Epithelial cell of esophagus (primary cell): ENCODE results near the gene EVA1A.

ENCODE experiments used
- DNase-seq: peaks from one replicate; pipeline ENCODE4 v3.0.0; 2010; ENCODE audit warnings: low read depth
- H3K4me3 ChIP-seq: 2 replicates; pipeline ENCODE4 v1.5.1; 2011; ENCODE audit warnings: mild to moderate bottlenecking, low read length, control low read depth
- TF ChIP-seq, protein P1 (sequence below): IDR thresholded peaks from 2 replicates; pipeline ENCODE4 v1.5.1; 2011; ENCODE audit warnings: low read depth, mild to moderate bottlenecking, low read length, control low read depth, inconsistent platforms; ENCODE audit not compliant: insufficient read depth; ENCODE audit errors: missing control alignments

Gene EVA1A

DNA sequence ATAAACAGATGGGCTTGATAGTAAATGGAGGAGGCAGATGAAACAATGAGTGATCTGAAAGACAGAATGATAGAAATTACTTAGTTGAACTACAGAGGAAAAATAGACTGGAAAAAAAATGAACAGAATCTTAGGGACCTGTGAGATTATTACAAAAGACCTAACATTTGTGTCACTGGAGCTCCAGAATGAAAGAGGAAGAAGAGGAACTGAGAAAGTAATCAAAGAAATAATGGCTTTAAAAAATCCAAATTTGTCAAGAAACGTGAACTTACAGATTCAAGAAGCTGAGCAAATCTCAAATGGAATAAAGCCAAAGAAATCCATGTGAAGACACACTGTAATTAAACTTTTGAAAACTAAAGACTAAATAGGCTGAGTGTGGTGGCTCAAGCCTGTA is 28.3 kb downstream of the EVA1A start:
- TF ChIP-seq, protein P1, sequence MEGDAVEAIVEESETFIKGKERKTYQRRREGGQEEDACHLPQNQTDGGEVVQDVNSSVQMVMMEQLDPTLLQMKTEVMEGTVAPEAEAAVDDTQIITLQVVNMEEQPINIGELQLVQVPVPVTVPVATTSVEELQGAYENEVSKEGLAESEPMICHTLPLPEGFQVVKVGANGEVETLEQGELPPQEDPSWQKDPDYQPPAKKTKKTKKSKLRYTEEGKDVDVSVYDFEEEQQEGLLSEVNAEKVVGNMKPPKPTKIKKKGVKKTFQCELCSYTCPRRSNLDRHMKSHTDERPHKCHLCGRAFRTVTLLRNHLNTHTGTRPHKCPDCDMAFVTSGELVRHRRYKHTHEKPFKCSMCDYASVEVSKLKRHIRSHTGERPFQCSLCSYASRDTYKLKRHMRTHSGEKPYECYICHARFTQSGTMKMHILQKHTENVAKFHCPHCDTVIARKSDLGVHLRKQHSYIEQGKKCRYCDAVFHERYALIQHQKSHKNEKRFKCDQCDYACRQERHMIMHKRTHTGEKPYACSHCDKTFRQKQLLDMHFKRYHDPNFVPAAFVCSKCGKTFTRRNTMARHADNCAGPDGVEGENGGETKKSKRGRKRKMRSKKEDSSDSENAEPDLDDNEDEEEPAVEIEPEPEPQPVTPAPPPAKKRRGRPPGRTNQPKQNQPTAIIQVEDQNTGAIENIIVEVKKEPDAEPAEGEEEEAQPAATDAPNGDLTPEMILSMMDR, result no peak
- no peak for DNase-seq
- no peak overlapping the region for H3K4me3 ChIP-seq

GRCh38 chr2:75528221-75528977 is 32.3 kb downstream of the EVA1A start:
- TF ChIP-seq, protein P1, result no peak
- no peak overlapping the region for H3K4me3 ChIP-seq
- peak; percentile 57 for DNase-seq

- TF ChIP-seq, protein P1, result no peak
- H3K4me3 ChIP-seq, result no peak overlapping the region
- no peak for DNase-seq
Observed at GRCh38 chr2:75527676-75528075, 33.1 kb downstream of the EVA1A start.

DNA sequence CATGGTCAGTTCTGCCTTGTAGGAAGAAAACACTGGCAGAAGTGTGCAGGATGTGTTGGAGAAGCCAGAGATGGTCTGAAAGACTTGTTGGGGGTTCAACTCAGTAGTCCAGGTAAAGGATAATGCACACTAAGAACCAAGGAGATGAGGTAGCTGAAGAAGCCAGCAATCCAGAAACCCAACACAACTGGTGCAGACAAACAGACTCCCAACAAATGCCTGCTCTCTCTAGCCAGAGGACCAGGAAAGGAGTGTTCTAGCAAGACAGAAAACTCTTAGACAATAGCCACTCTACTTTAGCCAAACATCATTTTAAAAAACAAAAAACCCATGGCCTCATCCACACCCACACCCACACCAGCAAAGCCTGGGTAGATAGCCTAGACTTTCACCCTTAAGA is 33.9 kb downstream of the EVA1A start:
- TF ChIP-seq, protein P1, result no peak
- DNase-seq, result no peak

GRCh38 chr2:75525434-75526310 is 35.1 kb downstream of the EVA1A start:
- TF ChIP-seq, protein P1, result no peak
- H3K4me3 ChIP-seq, result no peak overlapping the region
- peak; percentile 86 for DNase-seq

More for the DNA sequence above, 33.9 kb downstream of the EVA1A start:
- no peak overlapping the region for H3K4me3 ChIP-seq

DNA sequence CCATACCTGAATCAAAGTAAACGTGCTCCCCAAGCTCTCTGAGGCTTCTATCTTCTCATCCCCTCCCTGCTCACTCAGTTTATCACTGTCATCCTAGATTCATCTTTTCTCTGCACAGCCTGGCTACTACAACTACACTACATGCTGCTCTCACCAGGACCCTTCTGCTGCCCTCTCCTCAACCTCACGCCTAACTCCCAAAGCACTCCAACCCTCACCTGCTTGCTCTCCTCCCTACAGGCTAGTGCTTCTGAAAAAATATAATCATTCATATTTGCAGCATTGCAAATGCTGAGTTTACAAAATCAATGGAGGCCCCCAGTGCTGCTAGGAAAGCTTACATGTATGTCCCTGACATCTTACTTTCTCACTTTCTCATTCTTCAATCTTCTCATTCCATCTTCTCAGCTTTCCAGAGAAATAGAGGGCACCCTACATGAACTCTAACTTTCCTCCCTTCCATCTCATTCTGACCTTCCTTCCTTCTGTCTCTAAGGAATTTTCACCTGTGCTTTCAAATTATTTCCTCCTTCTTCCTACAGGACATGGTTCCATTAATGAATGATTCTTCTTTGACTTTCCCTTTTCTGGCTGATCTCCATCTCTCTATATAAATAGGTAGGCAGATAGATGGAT is 36.3 kb downstream of the EVA1A start:
- DNase-seq, result no peak
- TF ChIP-seq, protein P1, result no peak
- H3K4me3 ChIP-seq, result no peak overlapping the region
